ENCODE measurements around the gene HDDC2. TPM values are rescaled to one million over a fixed set of nuclear protein-coding genes. Genes with fewer than 3 reads are reported as not detected.

HDDC2 gene
- total and polyA plus RNA-seq, 2 of the 8 experiments (the other 6 are each of a cell fraction or from before 2014, with no cell fraction given), result 89.3 to 129 TPM

- DNase-seq (ENCODE audit: low read depth in 1 of 2, low spot score in 2 of 2) (no peak), FAIRE-seq (no peak)
- H3K79me1 ChIP-seq (ENCODE audit: low read depth, low read length), result no peaks in the 10 kb centered on the region
- H2AFZ ChIP-seq (ENCODE audit: low read length), result no peak overlapping the region
- H3K9me3 ChIP-seq (ENCODE audit: insufficient read depth in 2 of 2, low read depth in 1 of 2, low read length in 1 of 2), result no peaks in the 10 kb centered on the region
- CTCF ChIA-PET (ENCODE audit: partially characterized antibody), result interaction anchor here (2.1 to 9.6 kb wide), 4 partner anchors 115 to 645 kb away, joined by 6 to 158 read pairs (median 72); no protein-coding TSS in a partner anchor
- H3K9ac ChIP-seq (replicated peaks in 1 of 4; ENCODE audit: extremely low read depth in 1 of 4, low read depth in 3 of 4, low read length in 3 of 4), result no peak overlapping the region
- H2BK120ac ChIP-seq (replicated peaks; ENCODE audit: low read depth, low read length), result no peak overlapping the region
- no peak overlapping the region for H2BK5ac ChIP-seq (ENCODE audit: low read depth, low read length)
- peaks cover 0 to 2% (median 0%) of the 10 kb centered on the region in 4 experiments; a peak in 1 of 7 replicates for H3K4me1 ChIP-seq (replicated peaks in 1 of 4; ENCODE audit: control insufficient read depth in 3 of 4, insufficient read depth in 4 of 4, low read length in 3 of 4)
- no peak overlapping the region for H3K4me3 ChIP-seq (ENCODE audit: extremely low read depth in 1 of 4, insufficient read depth in 2 of 4, low read depth in 3 of 4, low read length in 4 of 4)
- no peak overlapping the region for H3K4me2 ChIP-seq (ENCODE audit: insufficient read depth in 1 of 2, low read depth in 2 of 2, low read length in 2 of 2)
- POLR2A ChIA-PET (ENCODE audit: partially characterized antibody), result interaction anchor here (1.1 kb wide), 1 partner anchor 452 kb away, joined by 3 read pairs; no protein-coding TSS in a partner anchor
- no peak overlapping the region for H2BK15ac ChIP-seq (ENCODE audit: low read length)
- no peak overlapping the region for H2BK20ac ChIP-seq (ENCODE audit: low read length)
- no peak overlapping the region for H4K91ac ChIP-seq (replicated peaks; ENCODE audit: insufficient read length, low read length)
- WGBS, 2 experiments (ENCODE audit: extremely low coverage in 1 of 2, insufficient coverage in 1 of 2, insufficient read length in 1 of 2, insufficient replicate concordance in 2 of 2, low coverage in 1 of 2, low lambda C conversion rate in 2 of 2, missing lambda C conversion rate in 1 of 2), result 86% methylated on average over 6 of the region's 6 CpGs; no CpG with 5 or more reads in 1 of the 2 experiments
- H3K23ac ChIP-seq (ENCODE audit: insufficient read length), result no peak overlapping the region
- H4K20me1 ChIP-seq (replicated peaks in 1 of 2; ENCODE audit: control insufficient read depth in 1 of 2, insufficient read depth in 2 of 2, low read length in 2 of 2), result no peaks in the 10 kb centered on the region
- no peak overlapping the region for H3K4ac ChIP-seq (replicated peaks; ENCODE audit: insufficient read length, low read depth, low read length)
- H3K56ac ChIP-seq (replicated peaks; ENCODE audit: insufficient read length, low read depth, low read length), result no peak overlapping the region
- no peaks in the 10 kb centered on the region for H3K79me2 ChIP-seq (ENCODE audit: control insufficient read depth in 1 of 2, insufficient read depth in 2 of 2, low read length in 2 of 2)
- no peaks in the 10 kb centered on the region for H3K36me3 ChIP-seq (ENCODE audit: control insufficient read depth in 2 of 4, insufficient read depth in 4 of 4, low read length in 3 of 4)
- no peak overlapping the region for H2BK12ac ChIP-seq (ENCODE audit: low read depth, low read length)
- no peak overlapping the region for H3K27ac ChIP-seq (ENCODE audit: low read depth, low read length)
- peaks cover 0 to 1% (median 0%) of the 10 kb centered on the region in 4 experiments; a peak in 1 of 7 replicates for H3K27me3 ChIP-seq (replicated peaks in 1 of 4; ENCODE audit: control insufficient read depth in 3 of 4, extremely low read depth in 1 of 4, insufficient read depth in 3 of 4, low read length in 3 of 4)
- no peak overlapping the region for H4K8ac ChIP-seq (ENCODE audit: extremely low read depth, insufficient read depth, low read length)
- no peak overlapping the region for H3K18ac ChIP-seq (ENCODE audit: extremely low read depth, low read length)
- no peak overlapping the region for H4K5ac ChIP-seq (ENCODE audit: insufficient read length, low read depth, low read length)
- no peak overlapping the region for H2AK5ac ChIP-seq (ENCODE audit: low read depth, low read length)
- no peak overlapping the region for H3K14ac ChIP-seq (ENCODE audit: insufficient read length)
- H3K23me2 ChIP-seq (ENCODE audit: low read depth, low read length), result no peaks in the 10 kb centered on the region
- no peak for TF ChIP-seq RXRA (IDR thresholded peaks at IDR 0.05; ENCODE audit: insufficient read depth, low read depth, low read length)
- TF ChIP-seq HDAC2 (IDR thresholded peaks at IDR 0.05; ENCODE audit: borderline replicate concordance in 1 of 2, low read depth in 2 of 2, low read length in 2 of 2), result no peak
- no peak for TF ChIP-seq SUZ12 (IDR thresholded peaks at IDR 0.05; ENCODE audit: low read length)
- no peak for TF ChIP-seq POU5F1 (IDR thresholded peaks at IDR 0.05; ENCODE audit: low read depth, low read length)
- no peak for TF ChIP-seq HDAC6 (IDR thresholded peaks at IDR 0.05; ENCODE audit: low read depth, low read length)
- no peak for TF ChIP-seq CTBP2 (IDR thresholded peaks at IDR 0.05; ENCODE audit: borderline replicate concordance, insufficient read depth, insufficient read length, low read length)
- no peak for TF ChIP-seq SIRT6 (IDR thresholded peaks at IDR 0.05; ENCODE audit: low read length)
- no peak for TF ChIP-seq CBX5 (IDR thresholded peaks at IDR 0.05; ENCODE audit: low read depth, low read length)
- no peak for TF ChIP-seq SIN3A (conservative IDR thresholded peaks at IDR 0.05 in 1 of 2, IDR thresholded peaks at IDR 0.05 in 1 of 2; ENCODE audit: low read depth in 1 of 2, low read length in 2 of 2)
- TF ChIP-seq JUND (IDR thresholded peaks at IDR 0.05; ENCODE audit: low read length), result no peak
Measured at GRCh38 chr6:125307964-125308615, 6.3 kb upstream of the HDDC2 start.

Measured in H1 (cell line).